Subcutaneous adipose tissue (tissue), 4 donors: ENCODE data around the gene TBPL2. TPM values are rescaled to one million over a fixed set of nuclear protein-coding genes. Genes with fewer than 3 reads are reported as not detected.

Experiments
- CTCF ChIP-seq: fragments of 450-650 bp; IDR thresholded peaks from one replicate; pipeline ENCODE4 v1.5.1; 2016; ENCODE audit warnings: low read depth, mild to moderate bottlenecking, control low read depth, antibody characterized with exemption, moderate library complexity
- total RNA-seq, 4 donors: library from RNA; depleted of rRNA; stranded (reverse); fragments of >200 nt; gene quantifications; one replicate each; pipeline ENCODE4 v1.1.0, GENCODE V29; 2016

TBPL2 gene
- total RNA-seq, 4 donors from 2014 or later, result not detected

GRCh38 chr14:55383541-55384140, 56.8 kb downstream of the TBPL2 start:
- TF ChIP-seq CTCF, result no peak

- no peak for TF ChIP-seq CTCF
Observed at GRCh38 chr14:55382483-55382882, 57.9 kb downstream of the TBPL2 start.

- no peak for TF ChIP-seq CTCF
Observed at GRCh38 chr14:55381561-55381960, 58.9 kb downstream of the TBPL2 start.

DNA sequence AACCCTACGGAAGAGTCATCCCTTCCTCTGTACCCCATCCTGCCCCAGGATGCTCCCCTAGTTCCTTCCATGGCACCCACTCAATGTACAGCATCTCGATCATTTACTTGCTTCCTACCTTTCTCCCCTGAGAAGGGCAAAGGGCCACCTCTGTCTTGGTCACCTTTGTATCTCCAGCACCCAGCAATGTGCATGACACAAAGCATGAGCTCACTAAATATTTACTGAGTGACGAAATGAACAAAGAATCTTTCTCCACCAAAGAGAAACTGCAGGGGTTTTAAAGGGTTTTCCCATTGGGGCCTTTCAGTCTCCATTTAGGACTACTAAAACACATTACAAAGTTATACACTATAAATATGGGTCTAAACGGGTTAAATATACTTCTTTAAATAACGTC, 59.4 kb downstream of the TBPL2 start:
- no peak for TF ChIP-seq CTCF

GRCh38 chr14:55377236-55377635, 63.2 kb downstream of the TBPL2 start:
- no peak for TF ChIP-seq CTCF

GRCh38 chr14:55374771-55375170, 65.6 kb downstream of the TBPL2 start:
- no peak for TF ChIP-seq CTCF

DNA sequence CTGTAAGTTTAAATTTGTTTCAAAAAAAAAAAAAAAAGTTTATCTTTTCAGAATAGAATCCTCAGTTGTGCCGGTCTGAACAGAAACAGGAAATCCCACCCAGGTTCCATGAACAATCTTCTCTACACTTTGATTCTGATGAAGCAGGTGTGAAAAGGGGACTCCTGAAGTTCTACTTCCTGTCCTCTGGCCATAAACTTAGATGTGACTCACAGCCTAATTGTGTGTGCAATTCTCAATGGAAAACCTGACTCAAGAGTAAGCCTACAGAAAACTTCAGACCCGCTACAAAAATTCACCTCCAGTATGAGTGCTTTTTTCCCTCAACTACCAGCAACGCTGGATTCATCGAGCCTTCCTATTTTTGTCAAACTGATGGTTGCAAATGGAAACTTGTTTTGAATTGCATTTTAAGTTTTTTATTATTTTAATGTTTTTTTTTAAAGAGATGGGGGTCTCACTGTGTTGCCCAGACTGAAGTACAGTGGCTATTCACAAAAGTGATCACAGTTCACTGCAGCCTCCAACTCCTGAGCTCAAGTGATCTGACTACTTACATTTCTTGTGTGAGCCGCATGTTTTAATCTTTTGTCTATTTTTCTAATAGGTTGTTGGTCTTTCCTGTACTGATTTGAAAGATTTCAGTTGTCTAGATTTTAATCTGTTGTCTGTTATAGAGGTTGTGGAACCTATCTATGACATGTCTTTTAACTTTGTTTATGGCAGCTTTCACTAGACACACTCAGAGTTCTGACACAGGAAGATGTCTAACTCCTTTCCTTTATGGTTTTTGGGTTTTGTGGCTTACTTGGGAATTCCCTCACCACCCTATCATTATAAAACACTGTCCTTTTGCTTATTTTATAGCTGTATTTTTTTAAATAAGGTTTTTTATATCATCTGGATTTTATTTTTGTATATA, 66.4 kb downstream of the TBPL2 start:
- TF ChIP-seq CTCF, result no peak
